ENCODE results near the gene GIGYF1. TPM values are rescaled to one million over a fixed set of nuclear protein-coding genes. Genes with fewer than 3 reads are reported as not detected.

The GIGYF1 gene
- total and polyA plus RNA-seq, 2 of the 13 experiments (the other 11 are each of a cell fraction or from before 2014, with no cell fraction given) = 7.6 to 16.1 TPM

DNA sequence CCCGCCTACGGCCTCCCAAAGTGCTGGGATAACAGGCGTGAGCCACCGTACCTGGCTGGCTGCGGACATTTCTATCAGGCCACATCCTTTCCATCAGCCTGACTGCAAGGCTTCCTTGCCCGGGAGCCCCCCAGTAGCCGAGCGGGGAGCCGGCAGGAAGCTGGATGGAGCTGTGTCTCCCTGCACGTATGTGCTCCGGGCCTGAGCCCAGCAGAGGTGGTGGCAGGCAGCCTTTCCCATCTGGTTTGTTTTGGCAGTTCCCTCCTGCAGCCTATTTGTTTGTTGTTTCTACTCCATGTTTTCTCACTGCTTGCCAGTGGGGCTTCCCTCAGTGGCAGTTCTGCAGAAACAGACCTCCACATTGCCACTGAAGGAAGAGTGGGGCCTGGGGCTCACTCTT lies 17.3 kb upstream of the GIGYF1 start (continued):
- TF ChIP-seq ZBED4 (CRISPR knock-in tag; IDR thresholded peaks at IDR 0.05; ENCODE audit: borderline replicate concordance) = no peak
- TF ChIP-seq TCF7L2 (IDR thresholded peaks at IDR 0.05; ENCODE audit: low read depth, low read length) = no peak
- TF ChIP-seq, protein P1, sequence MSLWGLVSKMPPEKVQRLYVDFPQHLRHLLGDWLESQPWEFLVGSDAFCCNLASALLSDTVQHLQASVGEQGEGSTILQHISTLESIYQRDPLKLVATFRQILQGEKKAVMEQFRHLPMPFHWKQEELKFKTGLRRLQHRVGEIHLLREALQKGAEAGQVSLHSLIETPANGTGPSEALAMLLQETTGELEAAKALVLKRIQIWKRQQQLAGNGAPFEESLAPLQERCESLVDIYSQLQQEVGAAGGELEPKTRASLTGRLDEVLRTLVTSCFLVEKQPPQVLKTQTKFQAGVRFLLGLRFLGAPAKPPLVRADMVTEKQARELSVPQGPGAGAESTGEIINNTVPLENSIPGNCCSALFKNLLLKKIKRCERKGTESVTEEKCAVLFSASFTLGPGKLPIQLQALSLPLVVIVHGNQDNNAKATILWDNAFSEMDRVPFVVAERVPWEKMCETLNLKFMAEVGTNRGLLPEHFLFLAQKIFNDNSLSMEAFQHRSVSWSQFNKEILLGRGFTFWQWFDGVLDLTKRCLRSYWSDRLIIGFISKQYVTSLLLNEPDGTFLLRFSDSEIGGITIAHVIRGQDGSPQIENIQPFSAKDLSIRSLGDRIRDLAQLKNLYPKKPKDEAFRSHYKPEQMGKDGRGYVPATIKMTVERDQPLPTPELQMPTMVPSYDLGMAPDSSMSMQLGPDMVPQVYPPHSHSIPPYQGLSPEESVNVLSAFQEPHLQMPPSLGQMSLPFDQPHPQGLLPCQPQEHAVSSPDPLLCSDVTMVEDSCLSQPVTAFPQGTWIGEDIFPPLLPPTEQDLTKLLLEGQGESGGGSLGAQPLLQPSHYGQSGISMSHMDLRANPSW (CRISPR knock-in tag; IDR thresholded peaks at IDR 0.05; ENCODE audit: borderline replicate concordance) = no peak
- no peak for TF ChIP-seq ARID3A (IDR thresholded peaks at IDR 0.05; ENCODE audit: low read depth, low read length)

All from HepG2 (cell line).